Inflammatory macrophage treated with lipopolysaccharide for 4 hours (primary cell): Measurements from ENCODE around the gene TRIM65.
"Not testable (repeated sequence)": the region's sequence is repeated elsewhere in the genome, so short reads cannot be mapped to it uniquely, and the experiment has no call there.

ENCODE experiments used
- DNase-seq: peaks from one replicate; pipeline ENCODE4 v3.0.0-alpha.2; 2020

Gene TRIM65

DNA sequence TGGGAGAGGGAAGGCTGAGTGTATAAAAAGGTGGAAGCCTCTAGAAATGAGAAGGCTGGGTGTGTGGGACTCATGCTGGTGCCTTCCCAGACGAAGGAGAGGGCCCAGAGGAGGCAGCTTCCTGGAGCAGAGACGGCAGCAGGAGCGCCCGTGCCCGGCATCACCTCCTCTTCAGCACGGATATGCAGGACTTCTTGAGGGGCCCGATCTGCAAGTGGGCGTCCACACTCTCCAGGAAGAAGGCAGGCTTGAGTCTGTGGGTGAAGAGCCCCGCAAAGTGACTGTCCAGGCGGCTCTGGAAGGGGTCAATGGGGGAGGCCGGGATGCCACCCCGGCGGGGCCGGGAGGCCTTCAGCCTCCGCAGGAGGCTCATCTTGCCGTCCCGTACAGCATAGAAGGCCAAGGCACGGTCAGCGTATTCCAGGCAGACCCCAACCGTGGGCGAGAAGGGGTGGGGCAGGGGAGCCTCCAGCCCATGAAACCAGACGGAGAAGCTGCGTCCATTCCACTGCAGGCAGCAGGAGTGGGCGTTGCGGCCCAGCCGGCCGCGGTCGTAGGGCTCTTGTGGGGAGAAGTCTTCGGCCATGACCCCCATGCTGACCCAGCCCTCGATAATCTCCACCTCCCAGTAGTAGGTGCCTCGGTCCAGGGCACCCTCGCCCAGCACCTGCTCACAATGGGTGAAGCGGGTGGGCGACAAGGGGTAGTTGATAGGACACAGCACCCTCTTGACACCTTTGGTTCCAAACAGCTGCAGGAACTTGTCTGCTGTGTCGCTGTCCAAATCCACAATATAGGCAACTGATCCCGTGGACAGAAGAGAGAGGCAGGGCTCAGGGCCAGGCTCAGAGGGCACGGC is 22.2 kb downstream of the TRIM65 start:
- DNase-seq: no peak

DNA sequence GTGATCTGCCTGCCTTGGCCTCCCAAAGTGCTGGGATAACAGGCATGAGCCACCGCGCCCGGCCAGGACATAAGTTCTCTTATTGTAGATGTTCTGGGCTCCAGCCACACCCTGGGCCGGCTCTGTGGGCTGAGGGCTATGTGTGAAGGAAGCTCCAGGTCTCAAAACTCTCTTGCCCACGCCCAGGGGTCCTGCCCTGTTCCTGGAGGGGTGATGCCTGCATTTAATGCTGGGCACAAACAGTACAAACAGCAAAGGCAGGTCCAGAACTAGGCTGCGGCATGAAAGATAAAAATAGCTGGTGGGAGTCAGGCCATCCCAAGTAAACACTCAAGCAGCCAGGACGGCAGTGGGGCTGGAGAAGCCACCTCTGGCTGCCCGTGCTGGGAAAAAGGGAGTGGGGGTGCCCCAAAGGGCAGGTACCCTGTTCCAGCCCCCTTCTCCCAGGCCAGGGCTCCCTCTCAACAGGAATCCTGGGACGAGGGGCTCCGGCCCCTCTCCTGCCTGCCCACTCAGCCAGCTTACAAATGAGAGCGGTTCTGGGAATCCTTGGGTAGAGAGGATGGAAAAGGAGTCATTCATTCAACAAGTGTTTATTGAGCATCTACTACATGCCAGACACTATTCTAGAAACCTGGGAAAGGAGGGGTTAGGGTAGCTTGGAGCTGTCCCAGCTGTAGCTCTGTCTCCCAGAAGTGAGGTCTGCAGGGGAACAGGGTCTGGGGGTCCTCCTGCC is 23.0 kb downstream of the TRIM65 start:
- no peak for DNase-seq

DNA sequence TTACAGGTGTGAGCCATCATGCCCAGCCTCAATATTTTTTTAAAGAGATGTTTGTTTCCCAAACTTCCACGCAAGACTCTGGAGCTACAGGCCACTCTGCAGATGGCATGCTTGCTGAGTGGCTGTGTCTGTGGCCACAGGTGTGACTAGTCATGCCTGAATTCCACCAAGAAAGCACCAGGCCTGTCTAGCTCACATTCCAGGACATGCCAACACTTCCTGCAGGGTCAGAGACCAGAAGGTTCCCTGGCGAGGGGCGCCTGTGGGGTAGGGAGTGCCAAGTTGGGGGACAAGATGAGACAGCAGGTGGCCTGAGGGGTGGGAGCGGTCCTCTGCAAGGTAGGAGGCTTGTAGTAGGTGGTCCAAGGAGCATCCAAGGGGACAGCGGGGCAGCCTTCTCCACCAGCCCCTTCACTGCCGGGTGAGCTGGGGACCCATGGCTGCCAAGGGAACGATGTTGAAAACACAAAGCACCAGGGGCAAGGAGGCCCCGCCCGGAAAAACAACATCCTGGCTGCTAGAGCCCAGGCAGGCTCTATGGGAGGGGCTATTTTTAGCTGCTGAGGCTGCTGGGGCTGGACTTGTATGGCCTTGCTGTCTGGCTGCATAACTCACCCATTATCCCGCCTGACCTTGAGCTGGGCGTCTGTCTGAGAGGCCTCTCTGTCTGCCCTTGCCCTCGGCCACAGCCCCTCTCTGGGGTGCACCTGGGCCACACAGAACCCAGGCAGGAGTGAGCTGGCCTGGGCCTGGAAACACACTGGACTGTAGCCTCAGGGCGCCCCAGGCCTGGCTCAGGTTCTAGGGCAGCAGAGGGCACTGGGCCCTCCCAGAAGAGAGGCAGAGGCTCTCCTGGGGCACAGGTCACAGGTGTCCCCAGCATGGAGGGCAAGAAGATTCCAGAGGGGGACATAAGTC is 24.1 kb downstream of the TRIM65 start:
- no peak for DNase-seq

DNA sequence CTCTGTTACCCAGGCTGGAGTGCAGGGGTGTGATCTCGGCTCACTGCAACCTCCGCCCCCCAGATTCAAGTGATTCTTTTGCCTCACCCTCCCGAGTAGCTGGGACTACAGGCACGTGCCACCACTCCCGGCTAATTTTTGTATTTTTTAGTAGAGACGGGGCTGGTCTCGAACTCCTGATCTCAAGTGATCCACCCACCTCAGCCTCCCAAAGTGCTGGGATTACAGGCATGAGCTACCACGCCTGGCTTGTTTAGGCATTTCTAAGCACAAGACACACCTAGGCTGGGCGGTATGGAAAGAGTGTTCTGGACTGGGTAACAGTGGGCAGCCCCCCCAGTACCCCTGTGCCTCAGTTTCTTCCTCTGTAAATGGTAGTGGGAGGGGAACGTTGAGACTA is 26.5 kb downstream of the TRIM65 start:
- DNase-seq: not testable (repeated sequence)

DNA sequence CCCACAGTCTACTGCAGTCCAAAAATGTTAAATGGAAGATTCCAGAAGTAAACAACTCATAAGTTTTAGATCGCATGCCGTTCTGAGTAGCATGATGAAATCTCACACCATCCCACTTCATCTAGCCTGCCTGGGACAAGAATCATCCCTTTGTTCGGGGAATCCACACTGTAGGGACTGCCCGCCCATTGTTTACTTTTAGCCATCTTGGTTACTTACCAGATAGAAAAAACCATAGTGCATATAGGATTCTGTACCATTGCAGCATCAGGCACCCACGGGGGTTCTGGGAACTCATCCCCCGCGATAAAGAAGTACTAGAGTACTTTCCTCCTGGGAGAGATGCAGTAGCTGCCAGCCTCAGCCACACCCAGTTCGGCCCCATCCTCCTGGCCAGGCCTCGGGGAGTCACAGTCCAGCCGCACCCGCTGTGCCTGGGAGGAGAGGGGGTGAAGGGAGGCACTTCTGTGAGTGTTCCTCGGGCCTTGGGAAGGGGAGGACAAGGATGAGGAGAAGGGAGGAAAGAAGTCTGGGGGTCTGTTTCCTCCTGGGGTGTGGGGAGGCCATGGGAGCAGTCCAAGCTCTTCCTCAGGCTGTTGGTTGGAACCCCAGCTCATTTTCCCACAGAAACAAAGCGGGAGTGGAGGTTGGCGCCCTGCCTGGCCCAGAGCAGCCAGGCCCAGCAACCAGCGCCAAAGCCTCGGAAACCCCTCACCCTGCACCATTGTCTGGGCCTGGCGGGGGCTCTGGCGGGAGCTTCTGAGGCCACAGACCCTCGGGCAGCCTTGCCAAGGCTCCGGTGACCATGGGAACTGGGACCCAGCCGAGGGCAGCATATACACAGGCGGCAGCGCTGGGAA is 27.2 kb downstream of the TRIM65 start:
- no peak for DNase-seq

DNA sequence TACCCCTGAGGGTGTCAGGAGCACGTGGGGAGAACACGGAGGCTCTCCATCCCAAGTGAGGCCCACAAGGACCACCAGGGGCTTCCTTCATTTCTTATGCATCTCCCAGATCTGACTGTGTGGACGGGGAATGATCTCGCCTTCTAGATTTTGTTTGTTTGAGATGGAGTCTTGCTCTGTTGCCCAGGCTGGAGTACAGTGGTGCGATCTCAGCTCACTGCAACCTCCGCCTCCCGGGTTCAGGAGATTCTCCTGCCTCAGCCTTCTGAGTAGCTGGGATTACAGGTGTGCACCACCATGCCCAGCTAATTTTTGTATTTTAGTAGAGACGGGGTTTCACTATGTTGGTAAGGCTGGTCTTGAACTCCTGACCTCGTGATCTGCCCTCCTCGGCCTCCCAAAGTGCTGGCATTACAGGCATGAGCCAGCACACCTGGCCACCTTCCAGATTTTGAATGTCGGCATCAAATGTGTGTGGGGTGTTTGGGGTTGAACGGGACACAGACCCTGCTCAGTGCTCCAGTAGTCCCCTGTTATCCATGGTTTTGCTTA is 27.9 kb downstream of the TRIM65 start:
- DNase-seq: not testable (repeated sequence)

DNA sequence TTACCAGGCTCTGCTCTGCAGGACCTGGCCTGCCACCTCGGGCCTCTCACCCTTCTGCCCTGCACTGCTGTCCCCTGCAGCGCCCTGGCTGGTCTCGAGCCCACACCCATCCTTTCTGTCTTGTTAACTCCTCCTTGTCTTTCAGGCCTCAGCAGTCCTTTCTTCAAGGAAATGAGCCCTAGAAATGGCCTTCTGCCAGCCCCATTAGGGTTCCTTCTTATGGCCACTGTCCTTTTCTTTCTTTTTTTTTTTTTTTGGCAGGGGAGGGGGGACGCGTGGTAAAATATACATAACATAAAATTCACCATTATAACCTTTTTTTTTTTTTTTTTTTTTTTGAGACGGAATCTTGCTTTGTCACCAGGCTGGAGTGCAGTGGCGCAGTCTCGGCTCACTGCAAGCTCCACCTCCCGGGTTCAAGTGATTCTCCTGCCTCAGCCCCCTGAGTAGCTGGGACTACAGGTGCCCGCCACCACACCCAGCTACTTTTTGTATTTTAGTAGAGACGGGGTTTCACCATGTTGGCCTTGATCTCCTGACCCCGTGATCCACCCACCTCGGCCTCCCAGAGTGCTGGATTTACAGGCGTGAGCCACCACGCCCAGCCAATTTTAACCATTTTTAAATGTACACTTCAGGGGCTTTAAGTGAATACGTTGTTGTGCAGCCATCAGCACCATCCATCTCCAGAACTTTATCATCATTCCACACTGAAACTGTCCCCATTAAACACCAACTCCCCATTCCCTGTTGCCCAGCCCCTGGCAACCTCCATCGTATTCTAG is 31.2 kb downstream of the TRIM65 start:
- not testable (repeated sequence) for DNase-seq

DNA sequence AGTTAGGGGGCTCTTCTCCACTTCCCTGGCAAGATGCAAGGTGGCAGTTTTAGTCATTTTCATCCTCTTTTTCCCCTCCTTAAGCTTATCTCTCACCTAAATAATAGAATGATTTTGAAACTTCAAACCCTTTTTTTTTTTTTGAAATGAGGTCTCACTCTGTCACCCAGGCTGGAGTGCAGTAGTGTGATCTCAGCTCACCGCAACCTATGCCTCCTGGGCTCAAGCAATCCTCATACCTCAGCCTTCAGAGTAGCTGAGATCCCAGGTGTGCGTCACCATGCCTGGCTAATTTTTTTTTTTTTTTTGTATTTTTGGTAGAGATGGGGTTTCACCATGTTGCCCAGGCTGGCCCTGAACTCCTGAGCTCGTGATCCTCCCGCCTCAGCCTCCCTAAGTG is 31.9 kb downstream of the TRIM65 start:
- DNase-seq: not testable (repeated sequence)

DNA sequence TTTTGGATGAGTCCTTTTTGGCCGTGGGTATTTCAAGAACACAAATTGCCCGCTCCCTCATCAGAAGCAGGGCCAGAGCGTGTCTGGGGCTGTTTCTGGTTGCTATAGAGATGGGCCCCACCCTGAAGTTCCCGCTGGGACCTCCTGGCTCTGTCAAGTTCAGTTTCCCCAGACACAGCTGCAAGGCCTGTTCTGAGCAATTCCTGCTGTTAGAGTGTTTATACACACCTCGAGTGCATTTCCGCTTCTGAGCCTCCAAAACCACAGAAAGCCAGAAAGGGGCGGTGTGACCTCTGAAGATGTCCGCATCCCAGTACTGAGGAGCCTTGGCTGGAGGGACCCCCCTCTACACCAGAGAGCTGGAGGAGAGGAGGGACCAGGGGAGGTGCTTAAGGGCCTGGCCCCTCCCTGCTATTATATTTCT is 32.3 kb downstream of the TRIM65 start:
- peak; percentile 38 for DNase-seq

DNA sequence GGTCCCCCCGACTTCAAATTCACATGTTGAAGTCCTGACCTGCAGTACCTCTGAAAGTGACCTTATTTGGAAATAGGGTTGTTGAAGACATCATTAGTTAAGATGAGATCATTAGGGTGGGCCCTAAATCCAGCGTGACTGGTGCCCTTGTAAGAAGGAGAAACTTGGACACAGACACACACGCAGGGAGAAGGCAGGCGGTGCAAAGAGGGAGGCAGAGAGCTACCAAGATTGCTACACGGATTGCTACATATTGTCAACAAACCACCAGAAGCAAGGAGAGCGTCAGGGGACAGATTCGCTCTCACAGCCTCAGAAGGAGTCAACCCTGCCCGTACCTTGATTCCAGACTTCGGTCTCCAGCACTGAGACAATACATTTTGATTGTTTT is 34.8 kb downstream of the TRIM65 start:
- DNase-seq: no peak

DNA sequence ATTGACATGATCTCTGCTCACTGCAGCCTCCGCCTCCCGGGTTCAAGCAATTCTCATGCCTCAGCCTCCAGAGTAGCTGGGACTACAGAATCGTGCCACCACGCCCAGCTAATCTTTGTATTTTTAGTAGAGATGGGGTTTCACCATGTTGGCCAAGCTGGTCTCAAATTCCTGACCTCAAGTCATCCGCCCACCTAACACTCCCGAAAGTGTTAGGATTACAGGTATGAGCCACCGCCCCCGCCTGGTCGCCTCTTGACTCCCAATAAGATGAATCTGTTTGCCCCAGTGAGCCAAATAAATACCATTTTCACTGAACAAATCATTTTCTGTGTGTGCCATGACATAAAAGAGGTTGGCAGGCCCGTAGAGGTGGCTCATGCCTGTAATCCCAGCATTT is 37.4 kb downstream of the TRIM65 start:
- not testable (repeated sequence) for DNase-seq

DNA sequence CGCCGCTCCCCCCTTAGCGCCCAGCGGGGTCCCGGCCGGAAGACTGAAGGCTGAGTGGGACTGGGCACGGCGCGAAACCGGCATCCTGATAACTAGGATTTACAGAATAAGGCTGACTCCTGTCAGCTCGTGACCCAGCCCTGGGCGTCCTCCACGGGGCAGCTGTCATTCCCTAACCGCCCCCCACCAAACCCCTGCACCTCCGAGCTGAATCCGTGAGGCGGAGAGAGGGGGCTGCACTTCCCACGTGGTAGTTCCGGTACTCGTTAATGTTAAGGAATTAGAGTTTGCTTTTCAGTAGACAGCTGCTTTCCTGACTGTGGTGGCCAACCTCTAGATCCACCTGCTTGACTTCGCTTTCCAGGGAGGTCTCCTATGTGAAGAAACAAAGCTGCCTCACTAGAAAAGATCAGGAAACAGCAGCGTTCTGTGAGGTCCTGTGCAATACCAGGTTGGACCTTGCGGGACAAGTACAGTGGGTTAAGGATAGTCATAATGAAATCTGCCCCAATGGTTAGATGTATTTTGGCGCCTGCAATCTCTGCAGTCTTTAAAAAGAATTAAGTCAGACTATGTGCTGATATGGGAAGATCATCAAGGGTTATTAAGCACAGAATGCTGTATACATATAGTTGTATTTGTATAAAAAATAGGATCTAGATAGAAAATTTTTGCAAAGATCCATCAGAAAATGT is 40.5 kb downstream of the TRIM65 start:
- DNase-seq: no peak

DNA sequence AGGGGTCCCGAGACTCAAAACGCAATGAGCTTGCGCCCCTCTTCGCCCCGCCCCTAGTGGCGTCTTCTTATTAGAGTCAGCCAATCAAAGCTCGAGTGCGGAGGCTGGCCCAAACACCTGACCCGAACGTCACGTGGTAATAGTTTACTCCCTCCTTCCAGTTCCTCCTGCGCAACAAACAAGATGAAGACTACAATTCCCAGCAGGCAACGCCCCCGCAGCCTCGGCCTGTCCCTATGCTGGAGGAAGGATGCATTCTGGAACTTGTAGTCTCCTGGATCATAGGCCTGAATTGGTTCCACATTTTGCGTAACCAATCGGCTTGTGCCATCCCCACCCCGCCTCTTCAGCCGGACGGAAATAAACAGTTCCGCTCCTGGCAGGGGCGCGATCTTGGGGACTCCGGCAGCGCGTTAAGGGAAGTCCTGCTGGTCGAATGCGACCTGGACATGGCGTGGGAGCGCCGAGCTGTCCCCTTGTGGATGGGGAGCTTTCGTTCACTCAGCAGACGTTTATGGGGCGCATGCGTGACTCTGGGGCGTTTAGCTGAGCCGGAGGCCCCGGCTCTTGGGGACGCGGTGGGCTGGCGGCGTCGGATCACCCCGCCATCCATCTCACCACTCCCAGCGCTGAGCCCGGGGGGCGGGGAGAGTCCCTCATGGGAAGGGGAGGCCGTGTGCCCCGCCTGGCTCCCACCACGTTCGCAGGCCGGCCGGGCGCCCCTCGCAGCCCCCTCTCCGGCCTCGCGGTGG is 41.3 kb downstream of the TRIM65 start, which contains the start of gene WBP2:
Gene WBP2 (minus strand): TSS at position 26 of the 752 bp plus-strand sequence. CDS start 38 bp downstream, outside the sequence.
- peak; percentile 100 for DNase-seq

DNA sequence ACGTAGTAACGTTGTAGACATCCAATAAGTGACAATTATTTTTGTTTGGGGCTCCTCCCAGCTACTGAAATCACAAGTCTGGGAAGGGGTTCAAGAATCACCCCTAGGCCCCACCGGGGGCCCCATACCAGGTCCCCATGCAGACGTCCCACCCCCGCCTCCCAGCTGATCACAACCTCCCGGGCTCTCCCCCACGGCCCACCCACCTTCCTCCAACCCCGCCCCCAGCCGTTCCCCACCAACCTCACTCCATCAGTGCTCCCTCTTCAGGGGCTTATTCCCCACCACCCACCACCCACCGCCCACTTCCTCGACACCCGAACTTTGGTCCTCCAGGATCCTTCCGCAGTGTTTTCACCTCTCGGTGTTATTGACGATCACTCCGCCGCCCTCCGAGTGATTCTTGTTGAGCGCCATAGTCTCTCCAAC is 41.9 kb downstream of the TRIM65 start:
- DNase-seq: no peak

DNA sequence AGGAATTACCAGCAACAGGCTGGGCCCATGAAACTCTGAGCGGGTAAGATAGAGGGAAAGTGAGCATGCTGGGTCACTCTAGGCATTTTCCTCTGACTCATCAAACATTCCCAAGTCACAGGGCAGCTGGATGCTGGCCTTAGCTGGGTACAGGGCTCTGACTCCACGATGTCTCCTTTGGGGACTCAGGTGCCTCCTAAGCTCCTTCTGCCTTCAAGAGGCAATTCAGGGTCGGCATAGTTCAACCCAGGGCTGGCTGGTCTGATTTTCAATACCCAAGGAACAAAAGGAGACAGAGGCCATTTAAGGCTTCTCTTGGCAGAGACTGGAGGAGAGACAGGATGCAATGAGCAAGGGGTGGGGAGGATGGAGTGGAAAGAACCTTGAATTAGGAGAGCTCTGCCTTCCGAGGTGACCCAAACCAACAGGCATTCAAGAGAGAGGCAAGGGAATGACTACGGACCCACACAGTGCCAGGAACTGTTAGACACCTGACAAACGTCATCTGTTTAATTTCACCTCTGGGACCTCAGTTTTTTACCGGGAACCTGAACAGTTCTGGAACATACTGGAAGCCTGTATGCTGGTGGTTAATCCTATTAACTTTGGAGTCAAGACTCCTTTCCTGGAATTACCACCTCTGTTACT is 42.5 kb downstream of the TRIM65 start:
- DNase-seq: peak; percentile 70

DNA sequence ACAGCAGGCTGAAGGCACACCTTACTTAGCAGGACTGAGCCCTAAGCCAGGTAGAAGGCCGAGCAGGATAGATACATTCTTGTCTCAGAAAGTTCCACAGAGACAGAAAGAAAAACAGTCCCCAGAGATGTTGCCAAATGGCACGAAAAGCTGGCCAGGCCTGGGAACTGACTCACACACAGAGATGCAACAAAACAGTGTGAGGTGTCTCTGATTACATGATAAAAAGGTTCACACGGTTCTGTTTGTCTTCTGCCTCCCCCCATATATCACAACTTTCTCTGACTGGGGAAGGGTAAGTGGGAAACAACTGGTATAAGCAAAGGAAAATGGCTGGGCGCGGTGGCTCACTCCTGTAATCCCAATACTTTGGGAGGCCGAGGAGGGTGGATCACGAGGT is 43.3 kb downstream of the TRIM65 start:
- peak; percentile 31 for DNase-seq

DNA sequence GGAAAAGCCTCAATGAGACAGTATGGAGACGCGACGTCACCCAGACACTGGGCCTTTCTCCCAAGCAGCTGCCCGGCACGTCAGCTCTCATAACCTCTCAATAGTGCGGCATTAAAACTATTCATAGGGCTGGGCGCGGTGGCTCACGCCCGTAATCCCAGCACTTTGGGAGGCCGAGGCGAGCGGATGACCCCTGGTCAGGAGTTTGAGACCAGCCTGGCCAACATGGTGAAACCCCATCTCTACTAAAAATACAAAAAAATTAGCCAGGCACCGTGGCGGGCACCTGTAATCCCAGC is 45.1 kb downstream of the TRIM65 start:
- not testable (repeated sequence) for DNase-seq

DNA sequence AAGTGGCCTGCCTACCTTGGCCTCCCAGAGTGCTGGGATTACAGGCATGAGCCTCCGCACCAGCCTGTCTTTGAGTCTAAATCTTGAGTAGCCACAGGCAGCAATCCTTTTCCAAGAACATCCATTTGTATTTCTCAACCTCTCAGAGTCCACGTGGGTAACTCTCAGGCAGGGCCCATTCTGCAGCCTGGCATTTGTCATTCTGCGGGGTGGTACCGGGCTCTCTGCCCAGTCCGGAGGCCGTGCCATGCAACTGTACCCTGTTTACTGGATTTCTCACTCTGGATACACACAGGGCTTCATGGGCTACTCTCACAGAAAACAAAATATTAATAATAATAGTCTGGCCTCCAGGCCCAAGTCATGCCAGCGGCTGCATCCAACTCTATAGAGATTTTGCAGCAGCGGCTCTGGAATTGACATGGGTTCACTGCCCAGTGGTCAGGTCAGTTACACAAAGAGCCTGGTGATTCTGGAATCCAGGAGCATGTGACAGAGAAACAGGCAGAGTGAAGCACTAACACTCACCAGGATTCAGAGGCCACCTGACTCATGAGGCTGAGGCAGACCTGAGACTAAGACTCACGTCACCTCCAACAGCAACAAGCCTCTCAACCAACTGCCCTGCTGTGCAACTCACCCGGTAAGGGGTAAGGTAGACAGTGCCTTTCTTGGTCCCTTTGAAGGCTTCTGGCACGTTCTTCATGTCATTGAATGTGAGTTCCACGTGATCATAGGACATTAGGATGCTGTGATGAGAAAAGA is 45.6 kb downstream of the TRIM65 start:
- no peak for DNase-seq
